HG03439 (cell line): ENCODE results near the gene IAPP.
"Not testable (repeated sequence)": the region's sequence is repeated elsewhere in the genome, so short reads cannot be mapped to it uniquely, and the experiment has no call there.

Experiments
- ATAC-seq: cut with Tn5 transposase; IDR thresholded peaks from one replicate; pipeline ENCODE4 v1.9.1; 2021; ENCODE audit warnings: mild to moderate bottlenecking, moderate library complexity; ENCODE audit not compliant: unreplicated experiment

Gene IAPP

GRCh38 chr12:21370845-21371449 is 1.8 kb upstream of the IAPP start:
- ATAC-seq = no peak

- ATAC-seq = no peak
Observed at GRCh38 chr12:21379218-21379617, 6.5 kb downstream of the IAPP start.

GRCh38 chr12:21381320-21381719 is 8.6 kb downstream of the IAPP start:
- not testable (repeated sequence) for ATAC-seq

GRCh38 chr12:21384261-21384660 is 11.6 kb downstream of the IAPP start:
- ATAC-seq = no peak

GRCh38 chr12:21387174-21387573 is 14.5 kb downstream of the IAPP start:
- no peak for ATAC-seq

- ATAC-seq = no peak
Observed at GRCh38 chr12:21392384-21392783, 19.7 kb downstream of the IAPP start.

- ATAC-seq = not testable (repeated sequence)
Observed at GRCh38 chr12:21394828-21395626, 22.3 kb downstream of the IAPP start.

- ATAC-seq = no peak
Observed at GRCh38 chr12:21413369-21414277, 40.9 kb downstream of the IAPP start.

- no peak for ATAC-seq
Observed at GRCh38 chr12:21416511-21417121, 43.9 kb downstream of the IAPP start.

GRCh38 chr12:21418398-21418797 is 45.7 kb downstream of the IAPP start:
- ATAC-seq = not testable (repeated sequence)

- not testable (repeated sequence) for ATAC-seq
Observed at GRCh38 chr12:21419009-21419699, 46.5 kb downstream of the IAPP start.

- no peak for ATAC-seq
Observed at GRCh38 chr12:21428241-21428640, 55.5 kb downstream of the IAPP start.
